ENCODE measurements around the gene ANKH. TPM values are rescaled to one million over a fixed set of nuclear protein-coding genes. Genes with fewer than 3 reads are reported as not detected.
"Not testable (repeated sequence)": the region's sequence is repeated elsewhere in the genome, so short reads cannot be mapped to it uniquely, and the experiment has no call there.

The ANKH gene
- total RNA-seq, 2 donors from 2014 or later, result 76.5 to 106 TPM

DNA sequence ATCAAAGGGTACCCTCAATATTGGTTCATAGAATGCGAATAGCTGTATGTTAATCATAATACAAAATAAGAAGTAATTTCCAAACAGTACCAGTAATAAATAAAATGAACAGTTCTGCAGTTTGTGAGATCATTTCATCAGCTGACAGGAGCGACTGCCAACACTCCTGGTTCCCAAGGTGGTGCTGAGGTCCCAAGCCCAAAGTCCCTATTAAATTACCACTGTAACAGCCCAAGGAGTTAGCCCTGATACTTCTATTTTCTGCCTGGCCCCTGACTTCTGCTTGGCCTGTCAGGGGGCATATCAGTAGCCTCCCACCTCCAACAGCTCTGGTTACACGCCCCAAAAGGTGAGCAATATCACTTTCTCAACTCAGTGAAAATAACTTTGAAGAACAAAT, 47.1 kb downstream of the ANKH start:
- 58% methylated on average over 3 of the region's 3 CpGs for WGBS

GRCh38 chr5:14821100-14821845, 50.3 kb downstream of the ANKH start:
- Histone ChIP-seq H3K4me3 (no peak overlapping the region), H3K4me1 (replicated peaks) (peaks cover 7% of the 10 kb centered on the region), H3K9me3 (no peaks in the 10 kb centered on the region), H3K27me3 (replicated peaks; ENCODE audit: insufficient read depth) (no peaks in the 10 kb centered on the region), H3K27ac (peak overlapping the region in 1 of 2 donors; percentile 39), H3K36me3 (no peaks in the 10 kb centered on the region)
- TF ChIP-seq, protein P1, sequence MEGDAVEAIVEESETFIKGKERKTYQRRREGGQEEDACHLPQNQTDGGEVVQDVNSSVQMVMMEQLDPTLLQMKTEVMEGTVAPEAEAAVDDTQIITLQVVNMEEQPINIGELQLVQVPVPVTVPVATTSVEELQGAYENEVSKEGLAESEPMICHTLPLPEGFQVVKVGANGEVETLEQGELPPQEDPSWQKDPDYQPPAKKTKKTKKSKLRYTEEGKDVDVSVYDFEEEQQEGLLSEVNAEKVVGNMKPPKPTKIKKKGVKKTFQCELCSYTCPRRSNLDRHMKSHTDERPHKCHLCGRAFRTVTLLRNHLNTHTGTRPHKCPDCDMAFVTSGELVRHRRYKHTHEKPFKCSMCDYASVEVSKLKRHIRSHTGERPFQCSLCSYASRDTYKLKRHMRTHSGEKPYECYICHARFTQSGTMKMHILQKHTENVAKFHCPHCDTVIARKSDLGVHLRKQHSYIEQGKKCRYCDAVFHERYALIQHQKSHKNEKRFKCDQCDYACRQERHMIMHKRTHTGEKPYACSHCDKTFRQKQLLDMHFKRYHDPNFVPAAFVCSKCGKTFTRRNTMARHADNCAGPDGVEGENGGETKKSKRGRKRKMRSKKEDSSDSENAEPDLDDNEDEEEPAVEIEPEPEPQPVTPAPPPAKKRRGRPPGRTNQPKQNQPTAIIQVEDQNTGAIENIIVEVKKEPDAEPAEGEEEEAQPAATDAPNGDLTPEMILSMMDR (IDR thresholded peaks at IDR 0.05), result no peak
- TF ChIP-seq POLR2AphosphoS5 (IDR thresholded peaks at IDR 0.05), result no peak
- TF ChIP-seq POLR2A (IDR thresholded peaks at IDR 0.05), result no peak
- WGBS, result 70% methylated on average over 9 of the region's 9 CpGs
- intact Hi-C loops (cut with DNase I), result no loop called here
- DNase-seq (ENCODE audit: low spot score), result no peak

More for the DNA sequence above, 47.1 kb downstream of the ANKH start:
- TF ChIP-seq POLR2AphosphoS5 (IDR thresholded peaks at IDR 0.05) (no peak), POLR2A (IDR thresholded peaks at IDR 0.05) (no peak)
- TF ChIP-seq, protein P1 (IDR thresholded peaks at IDR 0.05), result no peak
- no peak for DNase-seq (ENCODE audit: low spot score)
- Histone ChIP-seq H3K27me3 (replicated peaks; ENCODE audit: insufficient read depth) (no peaks in the 10 kb centered on the region), H3K36me3 (no peaks in the 10 kb centered on the region), H3K9me3 (no peaks in the 10 kb centered on the region), H3K4me1 (replicated peaks) (peaks cover 7% of the 10 kb centered on the region), H3K27ac (peak overlapping the region; percentile 42 to 63), H3K4me3 (no peak overlapping the region)
- intact Hi-C loops (cut with DNase I), result no loop called here

DNA sequence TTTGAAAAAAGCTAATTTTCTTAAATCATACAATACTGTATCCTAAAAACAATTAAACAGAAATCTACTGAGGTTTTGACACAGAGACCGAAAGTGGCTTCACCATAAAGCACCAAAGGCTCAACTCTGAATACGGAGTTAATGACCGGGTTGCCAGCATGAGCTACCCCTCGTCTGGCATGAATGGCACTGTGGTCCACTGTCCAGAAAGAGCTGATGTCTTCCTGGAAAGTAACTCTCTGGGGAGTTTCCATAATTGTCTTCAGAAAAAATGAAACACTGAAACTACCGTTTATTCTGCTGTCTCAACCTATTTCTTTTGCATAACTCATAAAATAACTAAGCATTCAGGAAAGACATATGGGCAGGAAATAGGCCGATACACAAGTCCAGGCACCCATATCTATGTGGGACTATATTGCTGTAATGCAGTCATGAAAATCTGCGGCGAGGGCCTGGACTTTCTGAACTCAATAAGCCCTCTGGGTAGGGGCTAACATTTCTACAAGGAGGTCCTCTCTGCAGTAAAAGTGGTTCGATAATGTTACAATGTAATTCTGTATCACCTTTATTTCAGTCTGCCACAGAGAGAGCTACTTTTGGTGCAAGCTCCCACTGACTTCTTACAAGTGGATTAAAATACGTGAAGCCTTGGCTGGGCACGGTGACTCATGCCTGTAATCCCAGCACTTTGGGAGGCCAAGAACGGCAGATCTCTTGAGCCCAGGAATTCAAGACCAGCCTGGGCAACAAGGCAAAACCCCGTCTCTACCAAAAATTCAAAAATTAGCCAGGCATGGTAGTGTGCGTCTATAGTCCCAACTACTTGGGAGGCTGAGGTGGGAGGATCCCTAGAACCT, 52.4 kb downstream of the ANKH start:
- no peak overlapping the region for H3K27ac ChIP-seq
- intact Hi-C loops (cut with DNase I), result no loop called here
- 88% methylated on average over 14 of the region's 14 CpGs for WGBS
- H3K9me3 ChIP-seq, result no peaks in the 10 kb centered on the region
- H3K36me3 ChIP-seq, result no peaks in the 10 kb centered on the region
- no peak for DNase-seq (ENCODE audit: low spot score)
- no peak overlapping the region for H3K4me3 ChIP-seq
- H3K4me1 ChIP-seq (replicated peaks), result no peaks in the 10 kb centered on the region
- no peaks in the 10 kb centered on the region for H3K27me3 ChIP-seq (replicated peaks; ENCODE audit: insufficient read depth)
- TF ChIP-seq, protein P1 (IDR thresholded peaks at IDR 0.05), result no peak
- TF ChIP-seq POLR2A (IDR thresholded peaks at IDR 0.05) (no peak), POLR2AphosphoS5 (IDR thresholded peaks at IDR 0.05) (no peak)

GRCh38 chr5:14817762-14818136, 53.8 kb downstream of the ANKH start:
- intact Hi-C loops (cut with DNase I); H3K27me3 ChIP-seq (replicated peaks; ENCODE audit: insufficient read depth); H3K9me3 ChIP-seq; H3K4me1 ChIP-seq (replicated peaks); H3K4me3 ChIP-seq; H3K27ac ChIP-seq; H3K36me3 ChIP-seq; DNase-seq (ENCODE audit: low spot score): not testable (repeated sequence)
- WGBS, result 92% methylated on average over 2 of the region's 2 CpGs

DNA sequence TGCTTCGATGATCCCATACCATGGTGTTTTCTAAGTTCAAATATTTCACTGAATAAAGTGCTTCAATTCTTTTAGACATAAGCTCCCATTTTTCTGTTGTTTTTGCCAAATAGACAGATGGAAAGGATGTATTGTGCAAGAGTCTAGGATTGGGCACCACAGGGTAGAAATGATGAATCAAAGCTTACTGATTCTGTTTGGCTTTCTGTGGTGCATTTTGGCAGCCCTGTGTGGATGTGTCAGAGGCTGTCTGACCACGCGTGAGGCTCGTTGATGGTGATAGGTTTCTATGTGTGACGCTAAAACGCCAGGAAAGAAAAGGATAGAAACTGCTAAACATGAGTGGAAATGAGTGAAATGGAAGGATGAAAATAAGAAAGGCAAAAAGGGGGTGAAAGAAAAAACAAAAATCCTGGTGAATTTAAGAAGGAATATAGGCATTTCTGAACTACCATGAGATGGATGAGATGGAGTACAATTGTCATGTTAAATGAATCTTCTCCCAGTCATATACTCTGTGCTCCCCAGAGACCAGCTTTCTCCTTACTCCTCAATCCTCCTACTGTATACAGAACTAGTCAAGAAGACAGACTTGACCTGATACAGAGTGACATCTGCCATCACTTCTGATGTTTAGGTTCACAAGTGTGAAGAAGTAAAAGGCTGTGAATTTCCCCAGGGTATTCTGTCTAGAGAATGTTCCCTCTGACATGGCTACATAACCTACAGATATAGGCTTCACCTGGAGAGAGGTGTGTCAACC, 54.4 kb downstream of the ANKH start:
- no peaks in the 10 kb centered on the region for H3K36me3 ChIP-seq
- H3K4me3 ChIP-seq, result no peak overlapping the region
- WGBS, result 86% methylated on average over 6 of the region's 6 CpGs
- intact Hi-C loops (cut with DNase I), result no loop called here
- no peak for TF ChIP-seq POLR2AphosphoS5 (IDR thresholded peaks at IDR 0.05)
- TF ChIP-seq, protein P1 (IDR thresholded peaks at IDR 0.05), result no peak
- TF ChIP-seq POLR2A (IDR thresholded peaks at IDR 0.05), result no peak
- no peaks in the 10 kb centered on the region for H3K4me1 ChIP-seq (replicated peaks)
- H3K9me3 ChIP-seq, result no peaks in the 10 kb centered on the region
- DNase-seq (ENCODE audit: low spot score), result no peak
- H3K27me3 ChIP-seq (replicated peaks; ENCODE audit: insufficient read depth), result no peaks in the 10 kb centered on the region
- H3K27ac ChIP-seq, result peak overlapping the region in 1 of 2 donors; percentile 4

All from prostate gland (tissue), 2 donors.